Astrocyte (in vitro differentiated cells and primary cell): ENCODE measurements around the gene BTRC. TPM values are rescaled to one million over a fixed set of nuclear protein-coding genes. Genes with fewer than 3 reads are reported as not detected.

ENCODE experiments used
- DNase-seq: peaks from one replicate; pipeline ENCODE4 v3.0.0-alpha.2; 2010; ENCODE audit warnings: low read depth
- FAIRE-seq: peaks from 2 replicates; lab custom pipeline; 2011; peaks lifted over from hg19 to GRCh38; lab: Jason Lieb, UNC
- H2AFZ ChIP-seq: 2 replicates; pipeline ENCODE4 v1.6.0; 2012; ENCODE audit warnings: low read depth, low read length, inconsistent platforms
- H3K27ac ChIP-seq: 2 replicates; pipeline ENCODE4 v1.5.1; 2011; ENCODE audit warnings: low read depth, low read length, inconsistent platforms
- H3K27me3 ChIP-seq: 2 replicates; pipeline ENCODE4 v1.6.0; 2011; ENCODE audit warnings: low read length, inconsistent platforms; ENCODE audit not compliant: insufficient read depth
- H3K36me3 ChIP-seq: 2 replicates; pipeline ENCODE4 v1.5.1; 2011; ENCODE audit warnings: low read length, inconsistent platforms; ENCODE audit not compliant: insufficient read depth
- H3K4me1 ChIP-seq: 2 replicates; pipeline ENCODE4 v1.5.1; 2011; ENCODE audit warnings: low read length, inconsistent platforms; ENCODE audit not compliant: insufficient read depth
- H3K4me2 ChIP-seq: 2 replicates; pipeline ENCODE4 v1.6.0; 2012; ENCODE audit warnings: low read length, inconsistent platforms
- H3K4me3 ChIP-seq: 2 replicates; pipeline ENCODE4 v1.5.1; 2011; ENCODE audit warnings: low read depth, mild to moderate bottlenecking, low read length, inconsistent platforms; ENCODE audit not compliant: insufficient read depth
- H3K79me2 ChIP-seq: 2 replicates; pipeline ENCODE4 v1.6.0; 2012; ENCODE audit warnings: mild to moderate bottlenecking, low read length, inconsistent platforms; ENCODE audit not compliant: insufficient read depth
- H3K9ac ChIP-seq: 2 replicates; pipeline ENCODE4 v1.6.0; 2012; ENCODE audit warnings: mild to moderate bottlenecking, low read length, inconsistent platforms
- H3K9me3 ChIP-seq: 2 replicates; pipeline ENCODE4 v1.5.1; 2012; ENCODE audit warnings: low read depth, mild to moderate bottlenecking, low read length, inconsistent platforms; ENCODE audit not compliant: insufficient read depth
- H4K20me1 ChIP-seq: 2 replicates; pipeline ENCODE4 v1.6.0; 2012; ENCODE audit warnings: low read length, inconsistent platforms; ENCODE audit not compliant: insufficient read depth
- H3K27ac Mint-ChIP-seq: one replicate; pipeline ENCODE4 v1.8.0; 2021; ENCODE audit warnings: mild to moderate bottlenecking, mixed read lengths; ENCODE audit not compliant: unreplicated experiment
- H3K27me3 Mint-ChIP-seq: one replicate; pipeline ENCODE4 v1.8.0; 2021; ENCODE audit warnings: low read depth, mixed read lengths; ENCODE audit not compliant: unreplicated experiment
- H3K36me3 Mint-ChIP-seq: one replicate; pipeline ENCODE4 v1.8.0; 2021; ENCODE audit warnings: low read depth, mixed read lengths; ENCODE audit not compliant: unreplicated experiment
- H3K4me1 Mint-ChIP-seq: one replicate; pipeline ENCODE4 v1.8.0; 2021; ENCODE audit warnings: low read depth, mixed read lengths; ENCODE audit not compliant: unreplicated experiment
- H3K4me3 Mint-ChIP-seq: one replicate; pipeline ENCODE4 v1.8.0; 2021; ENCODE audit warnings: mild to moderate bottlenecking, moderate library complexity, mixed read lengths; ENCODE audit not compliant: unreplicated experiment
- H3K9me3 Mint-ChIP-seq: one replicate; pipeline ENCODE4 v1.8.0; 2021; ENCODE audit warnings: mild to moderate bottlenecking, mixed read lengths; ENCODE audit not compliant: unreplicated experiment
- EZH2 ChIP-seq: IDR thresholded peaks from 2 replicates; pipeline ENCODE4 v1.6.1; 2012; ENCODE audit warnings: mild to moderate bottlenecking, low read length, inconsistent platforms; ENCODE audit not compliant: insufficient read depth
- total RNA-seq: library from RNA; stranded (reverse); gene quantifications from 2 replicates; pipeline ENCODE4 v1.2.1, GENCODE V29; 2021
- TF ChIP-seq, protein P1 (sequence below): IDR thresholded peaks from 2 replicates; pipeline ENCODE4 v1.5.1; 2011; ENCODE audit warnings: low read depth, mild to moderate bottlenecking, inconsistent platforms, low read length, moderate library complexity; ENCODE audit not compliant: insufficient read depth

Gene BTRC
- total RNA-seq, 1 donor from 2014 or later: 33.3 TPM

DNA sequence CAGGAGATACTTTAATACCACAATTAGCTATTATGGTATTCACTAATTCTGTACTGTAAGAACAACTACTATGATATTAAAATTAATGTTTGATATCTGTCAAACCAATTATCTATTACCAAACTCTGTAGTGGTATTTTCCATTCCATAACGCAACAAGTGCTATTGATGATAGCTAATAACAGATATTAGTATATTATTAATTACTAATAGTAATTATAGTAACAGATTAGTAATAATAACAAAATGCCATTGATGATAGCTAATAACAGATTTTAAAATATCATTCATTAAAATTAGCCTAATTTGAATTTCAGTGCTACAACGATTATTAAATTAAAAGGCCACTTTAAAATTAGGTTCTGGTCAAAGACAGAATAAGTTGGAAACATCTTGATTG, 93.5 kb downstream of the BTRC start:
- Histone ChIP-seq H3K79me2 (no peaks in the 10 kb centered on the region), H3K4me1 (no peaks in the 10 kb centered on the region), H3K4me2 (no peak overlapping the region), H3K4me3 (no peak overlapping the region), H3K9me3 (no peaks in the 10 kb centered on the region), H2AFZ (no peak overlapping the region), H3K27me3 (no peaks in the 10 kb centered on the region), H4K20me1 (peaks cover 64% of the 10 kb centered on the region), H3K36me3 (no peaks in the 10 kb centered on the region), H3K9ac (no peak overlapping the region), H3K27ac (no peak overlapping the region)
- no peak overlapping the region for H3K27ac Mint-ChIP-seq
- TF ChIP-seq, protein P1, sequence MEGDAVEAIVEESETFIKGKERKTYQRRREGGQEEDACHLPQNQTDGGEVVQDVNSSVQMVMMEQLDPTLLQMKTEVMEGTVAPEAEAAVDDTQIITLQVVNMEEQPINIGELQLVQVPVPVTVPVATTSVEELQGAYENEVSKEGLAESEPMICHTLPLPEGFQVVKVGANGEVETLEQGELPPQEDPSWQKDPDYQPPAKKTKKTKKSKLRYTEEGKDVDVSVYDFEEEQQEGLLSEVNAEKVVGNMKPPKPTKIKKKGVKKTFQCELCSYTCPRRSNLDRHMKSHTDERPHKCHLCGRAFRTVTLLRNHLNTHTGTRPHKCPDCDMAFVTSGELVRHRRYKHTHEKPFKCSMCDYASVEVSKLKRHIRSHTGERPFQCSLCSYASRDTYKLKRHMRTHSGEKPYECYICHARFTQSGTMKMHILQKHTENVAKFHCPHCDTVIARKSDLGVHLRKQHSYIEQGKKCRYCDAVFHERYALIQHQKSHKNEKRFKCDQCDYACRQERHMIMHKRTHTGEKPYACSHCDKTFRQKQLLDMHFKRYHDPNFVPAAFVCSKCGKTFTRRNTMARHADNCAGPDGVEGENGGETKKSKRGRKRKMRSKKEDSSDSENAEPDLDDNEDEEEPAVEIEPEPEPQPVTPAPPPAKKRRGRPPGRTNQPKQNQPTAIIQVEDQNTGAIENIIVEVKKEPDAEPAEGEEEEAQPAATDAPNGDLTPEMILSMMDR: no peak
- TF ChIP-seq EZH2: no peak
- H3K4me1 Mint-ChIP-seq: peaks cover 12% of the 10 kb centered on the region
- DNase-seq (no peak), FAIRE-seq (no peak)
- no peaks in the 10 kb centered on the region for H3K27me3 Mint-ChIP-seq
- no peaks in the 10 kb centered on the region for H3K36me3 Mint-ChIP-seq
- H3K9me3 Mint-ChIP-seq: no peaks in the 10 kb centered on the region
- H3K4me3 Mint-ChIP-seq: no peak overlapping the region

DNA sequence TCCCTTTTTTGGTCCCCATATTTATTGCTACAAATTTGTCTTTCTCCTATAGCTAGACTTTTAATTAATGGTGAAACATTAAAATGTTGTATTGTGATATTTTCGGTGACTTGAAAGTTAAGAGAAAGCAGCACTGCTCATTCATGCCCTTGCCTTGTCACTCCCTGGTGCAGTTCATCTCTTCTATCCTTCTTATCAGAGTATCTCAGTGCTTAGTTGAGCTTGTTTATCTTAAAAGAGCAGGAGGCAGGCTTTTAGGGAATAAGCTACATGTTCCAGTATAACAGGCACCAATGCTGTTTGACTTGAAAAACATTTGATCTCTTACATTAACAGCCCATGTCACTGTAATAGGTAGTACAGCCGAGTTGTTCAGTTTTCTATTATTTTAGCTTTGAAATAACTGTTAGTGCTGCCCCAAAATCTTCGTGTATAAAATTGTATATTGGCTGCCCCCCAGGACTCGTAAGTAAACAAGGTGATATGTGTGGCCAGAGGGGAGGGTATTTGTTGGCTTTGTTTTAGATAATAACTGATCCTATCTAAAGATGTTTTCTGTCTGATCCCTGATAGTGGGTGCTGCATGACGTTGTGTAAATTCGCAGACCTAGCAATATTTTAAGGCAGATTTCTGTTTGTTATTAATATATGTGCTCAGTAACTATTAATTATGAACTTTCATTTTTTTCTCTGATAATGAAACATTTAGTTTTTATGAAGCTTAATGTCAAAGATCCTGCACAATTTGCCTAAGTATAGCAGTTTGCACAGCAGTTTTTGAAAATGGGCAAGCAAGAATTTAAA, 96.5 kb downstream of the BTRC start:
- Histone ChIP-seq H3K4me2 (no peak overlapping the region), H3K4me1 (no peaks in the 10 kb centered on the region), H2AFZ (no peak overlapping the region), H3K27ac (no peak overlapping the region), H3K9ac (no peak overlapping the region), H3K27me3 (no peaks in the 10 kb centered on the region), H3K79me2 (no peaks in the 10 kb centered on the region), H4K20me1 (peaks cover 66% of the 10 kb centered on the region), H3K4me3 (no peak overlapping the region), H3K36me3 (no peaks in the 10 kb centered on the region), H3K9me3 (no peaks in the 10 kb centered on the region)
- no peak overlapping the region for H3K27ac Mint-ChIP-seq
- no peaks in the 10 kb centered on the region for H3K27me3 Mint-ChIP-seq
- no peak for DNase-seq
- H3K4me1 Mint-ChIP-seq: peaks cover 12% of the 10 kb centered on the region
- no peak for FAIRE-seq
- no peak for TF ChIP-seq EZH2
- TF ChIP-seq, protein P1: no peak
- no peaks in the 10 kb centered on the region for H3K36me3 Mint-ChIP-seq
- H3K4me3 Mint-ChIP-seq: no peak overlapping the region
- no peaks in the 10 kb centered on the region for H3K9me3 Mint-ChIP-seq

DNA sequence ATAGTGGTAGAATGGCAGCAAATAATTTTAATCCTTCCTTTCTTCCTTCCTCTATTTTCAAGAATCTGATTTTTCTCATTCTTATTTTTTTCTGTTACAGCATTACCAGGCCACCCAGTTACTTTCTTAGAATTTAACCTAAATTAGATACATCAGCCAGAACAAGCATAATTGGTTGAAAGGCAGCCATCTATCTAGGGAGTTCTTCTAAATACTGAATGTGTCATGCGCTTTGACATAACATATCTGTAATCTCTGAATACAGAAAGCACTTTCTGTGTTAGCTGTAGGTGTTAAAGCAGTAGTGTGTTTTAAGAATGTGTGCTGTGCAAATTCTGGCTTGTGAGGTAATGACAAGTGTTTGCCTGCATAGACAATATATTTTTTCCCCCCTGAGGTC, 97.3 kb downstream of the BTRC start:
- no peak overlapping the region for H3K4me3 Mint-ChIP-seq
- no peak overlapping the region for H3K4me3 ChIP-seq
- no peaks in the 10 kb centered on the region for H3K9me3 ChIP-seq
- no peaks in the 10 kb centered on the region for H3K36me3 Mint-ChIP-seq
- H2AFZ ChIP-seq: no peak overlapping the region
- H3K4me1 ChIP-seq: no peaks in the 10 kb centered on the region
- H3K27me3 Mint-ChIP-seq: no peaks in the 10 kb centered on the region
- H3K4me2 ChIP-seq: no peak overlapping the region
- no peak overlapping the region for H3K27ac Mint-ChIP-seq
- FAIRE-seq (no peak), DNase-seq (no peak)
- H4K20me1 ChIP-seq: peaks cover 64% of the 10 kb centered on the region
- peaks cover 9% of the 10 kb centered on the region for H3K4me1 Mint-ChIP-seq
- no peaks in the 10 kb centered on the region for H3K9me3 Mint-ChIP-seq
- H3K27ac ChIP-seq: no peak overlapping the region
- no peaks in the 10 kb centered on the region for H3K27me3 ChIP-seq
- H3K79me2 ChIP-seq: no peaks in the 10 kb centered on the region
- TF ChIP-seq, protein P1: no peak
- no peak for TF ChIP-seq EZH2
- H3K36me3 ChIP-seq: no peaks in the 10 kb centered on the region
- no peak overlapping the region for H3K9ac ChIP-seq
